ENCODE measurements around the gene CLPTM1L.
"Not testable (repeated sequence)": the region's sequence is repeated elsewhere in the genome, so short reads cannot be mapped to it uniquely, and the experiment has no call there.

Gene CLPTM1L

GRCh38 chr5:1380011-1380817, 35.3 kb upstream of the CLPTM1L start:
- DNase-seq, result no peak

- no peak for DNase-seq
Measured at GRCh38 chr5:1378866-1379659, 34.2 kb upstream of the CLPTM1L start.

GRCh38 chr5:1378096-1378495, 33.2 kb upstream of the CLPTM1L start:
- DNase-seq, result no peak

DNA sequence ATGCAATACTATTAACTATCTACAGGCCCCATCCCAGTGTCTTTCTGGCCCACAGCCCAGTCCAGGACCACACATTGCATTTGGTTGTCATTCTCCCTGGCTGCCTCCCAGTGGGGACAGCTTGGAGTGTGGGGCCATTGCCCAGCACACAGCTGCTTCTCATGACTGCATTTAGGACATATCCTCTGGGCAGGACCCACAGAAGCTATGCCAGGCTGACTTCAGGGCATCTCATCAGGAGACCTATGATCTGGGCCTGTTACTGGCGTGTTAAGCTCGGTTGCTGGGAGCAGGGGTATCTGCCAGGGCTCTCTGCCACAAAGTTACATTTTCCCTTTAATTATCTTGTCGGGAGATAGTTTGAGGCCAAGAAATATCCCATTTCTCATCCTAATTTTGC, 32.1 kb upstream of the CLPTM1L start:
- no peak for DNase-seq

DNA sequence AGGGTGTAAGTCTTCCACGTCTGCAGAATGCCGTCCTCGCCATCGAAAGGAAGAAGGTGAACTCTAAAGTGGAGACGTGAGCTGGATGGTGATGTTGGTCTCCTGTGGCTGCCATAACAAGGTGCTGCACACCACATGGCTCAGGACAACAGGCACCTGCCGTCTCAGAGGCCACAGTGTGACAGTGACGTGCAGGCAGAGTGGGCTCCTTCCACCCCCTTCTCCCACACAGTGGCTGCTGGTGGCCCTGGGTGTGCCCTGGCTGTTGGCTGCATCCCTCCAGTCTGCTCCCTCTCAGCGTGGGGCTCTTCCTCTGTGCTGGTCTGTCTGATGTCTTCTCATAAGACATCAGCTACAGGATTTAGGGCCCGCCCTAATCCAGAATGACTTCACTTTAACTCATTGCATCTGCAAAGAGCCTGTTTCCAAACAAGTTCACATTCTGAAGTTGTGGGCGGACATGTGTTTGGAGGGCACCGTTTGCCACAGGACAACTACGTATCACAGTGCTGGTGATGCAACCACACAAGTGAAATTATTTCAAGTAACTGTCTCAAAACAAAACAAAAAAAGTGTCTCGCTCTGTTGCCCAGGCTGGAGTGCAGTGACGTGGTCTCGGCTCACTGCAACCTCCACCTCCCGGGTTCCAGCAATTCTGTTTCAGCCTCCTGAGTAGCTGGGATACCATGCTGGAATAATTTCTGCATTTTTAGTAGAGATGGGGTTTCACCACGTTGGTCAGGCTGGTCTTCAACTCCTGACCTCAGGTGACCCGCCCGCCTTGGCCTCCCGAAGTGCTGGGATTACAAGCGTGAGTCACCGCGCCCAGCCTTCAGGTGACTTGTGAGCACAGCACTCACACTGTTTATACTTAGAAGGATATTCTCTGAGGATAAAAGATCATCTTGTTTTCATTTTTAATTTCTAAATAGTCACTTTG, 31.2 kb upstream of the CLPTM1L start:
- no peak for DNase-seq

- DNase-seq, result no peak
Measured at GRCh38 chr5:1374679-1375055, 29.8 kb upstream of the CLPTM1L start.

DNA sequence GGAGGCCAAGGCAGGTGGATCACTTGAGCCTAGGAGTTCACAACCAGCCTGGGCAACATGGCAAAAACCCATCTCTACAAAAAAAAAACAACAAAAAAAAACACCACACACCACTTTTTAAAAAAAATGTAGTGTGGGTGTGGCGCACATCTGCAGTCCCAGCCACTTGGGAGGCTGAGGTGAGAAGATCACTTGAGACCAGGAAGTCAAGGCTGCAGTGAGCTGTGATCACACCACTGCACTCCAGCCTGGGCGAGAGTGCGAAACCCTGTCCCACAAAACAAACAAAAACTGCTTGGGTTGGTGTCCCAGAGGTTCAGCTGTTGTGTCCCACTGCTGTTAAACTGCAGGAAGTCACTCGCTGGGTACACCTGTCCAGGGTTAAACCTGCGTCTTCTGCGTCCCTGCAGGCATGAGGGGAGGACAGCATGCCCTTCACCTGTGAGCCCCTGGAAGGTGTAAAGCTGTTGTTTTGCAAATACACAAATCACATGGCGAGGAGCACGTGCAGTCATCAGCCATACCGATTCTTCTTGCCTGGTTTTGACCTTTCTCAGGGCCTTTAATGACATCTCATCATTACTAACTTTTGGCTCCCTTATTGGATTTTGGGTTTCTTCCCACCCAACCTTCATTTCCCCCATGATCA, 29.3 kb upstream of the CLPTM1L start:
- DNase-seq, result no peak

DNA sequence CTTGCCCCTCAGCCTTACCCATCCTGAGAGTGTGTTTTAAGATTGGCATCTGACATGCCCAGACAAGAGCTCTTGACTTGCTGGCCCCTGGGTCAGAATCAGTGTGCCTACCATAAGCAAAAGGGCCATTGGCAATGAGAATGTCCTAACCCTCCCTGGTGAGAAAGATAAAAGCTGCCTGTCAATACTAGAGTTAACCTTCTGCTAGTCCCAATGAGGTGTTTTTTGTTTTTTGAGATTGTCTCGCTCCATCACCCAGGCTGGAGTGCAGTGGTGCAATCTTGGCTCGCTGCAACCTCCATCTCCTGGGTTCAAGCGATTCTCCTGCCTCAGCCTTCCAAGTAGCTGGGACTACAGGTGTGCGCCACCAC, 27.1 kb upstream of the CLPTM1L start:
- DNase-seq, result not testable (repeated sequence)

GRCh38 chr5:1371218-1371971, 26.5 kb upstream of the CLPTM1L start:
- no peak for DNase-seq

GRCh38 chr5:1370006-1370405, 25.1 kb upstream of the CLPTM1L start:
- DNase-seq, result no peak

DNA sequence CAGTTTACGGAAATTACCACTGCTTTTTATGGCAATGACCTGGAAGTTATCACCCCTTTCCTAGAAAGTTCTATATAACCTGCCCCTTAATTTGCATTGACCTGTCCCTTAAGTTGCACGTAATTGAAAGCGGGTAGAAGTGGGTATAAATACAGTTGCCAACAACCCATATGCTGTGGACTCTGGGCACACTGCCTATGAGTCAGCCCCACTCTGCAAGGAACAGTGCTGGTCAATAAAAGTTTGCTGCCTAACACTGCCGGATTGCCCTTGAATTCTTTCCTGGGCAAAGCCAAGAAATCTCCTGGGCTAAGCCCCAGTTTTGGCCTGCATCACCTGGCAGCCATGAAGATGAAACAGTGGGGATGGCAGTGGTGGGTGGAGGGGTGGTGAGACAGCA, 23.9 kb upstream of the CLPTM1L start:
- DNase-seq, result no peak

- DNase-seq, result no peak
Measured at GRCh38 chr5:1368236-1368635, 23.3 kb upstream of the CLPTM1L start.

DNA sequence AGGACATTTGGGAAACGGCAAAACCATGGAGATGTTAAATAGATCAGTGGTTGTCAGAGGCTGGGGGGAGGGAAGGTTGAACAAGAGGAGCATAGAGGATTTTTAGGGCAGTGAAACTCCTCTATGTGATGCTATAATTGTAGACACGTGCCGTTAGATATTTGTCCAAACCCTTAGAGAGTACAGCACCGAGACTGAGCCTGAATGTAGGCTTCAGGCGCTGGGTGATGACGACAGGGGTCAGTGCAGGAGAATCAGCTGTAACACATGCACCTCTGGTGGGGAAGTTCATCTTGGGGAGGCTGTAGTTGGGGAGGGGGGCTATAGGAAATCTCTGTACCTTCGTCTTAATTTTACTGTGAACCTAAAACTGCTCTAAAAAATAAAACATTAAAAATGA, 22.2 kb upstream of the CLPTM1L start:
- DNase-seq, result no peak

DNA sequence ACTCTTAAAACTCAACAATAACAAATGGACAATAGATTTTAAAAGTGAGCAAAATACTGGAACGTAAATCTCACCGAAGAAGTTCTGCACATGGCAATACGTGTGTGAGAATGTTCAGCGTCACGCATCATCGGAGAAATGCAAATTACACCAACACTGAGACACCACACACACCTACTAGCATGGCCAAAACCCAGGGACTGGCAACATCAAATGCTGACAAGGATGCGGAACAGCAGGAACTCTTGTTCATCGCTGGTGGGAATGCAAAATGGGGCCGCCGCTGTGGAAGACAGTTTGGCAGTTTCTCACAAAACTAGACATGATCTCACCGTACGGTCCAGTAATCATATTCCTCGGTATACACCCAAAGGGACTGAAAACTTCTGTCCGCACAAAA, 21.6 kb upstream of the CLPTM1L start:
- no peak for DNase-seq

DNA sequence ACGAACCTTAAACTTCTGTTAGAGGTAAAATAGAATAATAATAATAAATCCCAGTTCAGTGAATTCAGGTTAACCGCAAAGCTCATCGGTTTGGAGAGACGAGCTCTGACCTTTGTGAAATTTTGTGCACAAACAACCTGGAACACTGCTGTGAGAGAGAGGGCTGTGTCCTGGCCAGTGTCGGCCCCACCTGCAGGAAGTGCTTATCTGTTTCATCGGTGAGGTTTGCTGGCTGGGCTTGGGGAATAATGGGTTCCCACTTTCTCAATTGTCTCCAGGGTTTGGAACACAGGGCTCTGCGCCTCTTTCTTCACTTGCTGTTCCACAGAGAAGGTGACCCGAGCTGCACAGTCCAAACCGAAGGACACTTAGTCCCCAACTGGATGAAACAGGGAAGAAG, 19.3 kb upstream of the CLPTM1L start:
- no peak for DNase-seq

DNA sequence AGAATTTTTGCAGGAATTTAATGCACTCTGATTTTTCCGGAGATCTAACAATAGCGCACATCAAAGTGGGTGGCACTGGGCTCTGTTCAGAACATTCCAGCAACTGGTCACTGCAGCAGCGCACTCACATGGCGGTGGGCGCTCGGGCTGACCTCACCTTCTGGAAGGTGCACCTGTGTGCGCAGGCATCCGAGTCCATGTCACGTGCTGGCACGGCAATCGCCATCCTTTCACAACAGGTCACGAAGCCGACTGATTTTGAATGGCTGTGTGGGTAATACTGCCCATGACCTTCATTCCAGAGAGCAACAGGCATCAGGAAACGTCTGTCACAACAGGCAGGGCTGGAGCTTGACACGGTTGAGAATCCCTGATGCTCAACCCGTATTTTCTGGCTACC, 18.7 kb upstream of the CLPTM1L start:
- DNase-seq, result no peak

GRCh38 chr5:1363160-1363559, 18.3 kb upstream of the CLPTM1L start:
- no peak for DNase-seq

DNA sequence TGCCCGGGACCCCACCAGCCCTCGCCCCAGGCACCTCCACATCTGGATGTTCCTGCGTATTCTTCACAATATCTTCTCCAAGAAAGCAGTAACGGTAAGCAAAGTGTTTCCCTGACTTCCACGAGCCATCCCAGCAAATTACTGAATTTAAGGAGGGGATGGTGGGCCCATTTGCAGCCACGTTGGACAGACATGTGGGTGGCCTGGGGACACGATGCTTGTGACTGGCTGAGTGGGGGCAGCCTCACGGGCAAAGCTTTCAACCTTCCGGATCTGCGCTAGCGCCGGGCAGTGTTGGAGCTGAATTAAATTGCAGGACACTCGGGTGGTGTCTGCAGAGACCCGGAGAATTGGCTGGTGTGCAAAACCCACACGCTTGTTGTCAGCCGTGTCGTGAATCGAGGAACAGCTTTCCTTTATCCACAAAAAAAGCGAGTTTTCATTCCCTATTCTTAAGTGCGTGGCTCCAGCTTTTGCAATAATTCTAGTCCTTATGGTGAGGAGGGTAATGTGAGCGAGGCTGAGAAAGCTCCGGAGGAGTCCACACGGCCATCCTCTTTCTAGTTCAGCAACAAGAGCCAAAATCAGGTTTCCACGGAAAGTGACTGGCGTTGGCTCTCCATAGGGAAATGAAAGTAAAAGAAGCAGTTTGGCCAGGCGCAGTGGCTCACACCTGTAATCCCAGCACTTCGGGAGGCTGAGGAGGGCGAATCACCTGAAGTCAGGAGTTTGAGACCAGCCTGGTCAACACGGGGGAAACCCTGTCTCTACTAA, 17.5 kb upstream of the CLPTM1L start:
- DNase-seq, result no peak

GRCh38 chr5:1360861-1361260, 16.0 kb upstream of the CLPTM1L start:
- no peak for DNase-seq

- peak; percentile 17 to 36 for DNase-seq
Measured at GRCh38 chr5:1360367-1360766, 15.5 kb upstream of the CLPTM1L start.

GRCh38 chr5:1359713-1360112, 14.8 kb upstream of the CLPTM1L start:
- no peak for DNase-seq
